Mesodermal cell (in vitro differentiated cells): ENCODE results near the gene PIGS.

ENCODE experiments used
- H3K27ac ChIP-seq: 2 replicates; pipeline ENCODE4 v1.7.0; 2013; ENCODE audit warnings: mild to moderate bottlenecking, low read depth, low read length, moderate library complexity; ENCODE audit not compliant: severe bottlenecking
- H3K36me3 ChIP-seq: 2 replicates; pipeline ENCODE4 v1.7.1; 2013; ENCODE audit warnings: mild to moderate bottlenecking, low read length, moderate library complexity; ENCODE audit not compliant: control insufficient read depth, insufficient read depth
- H3K4me1 ChIP-seq: one replicate; pipeline ENCODE4 v1.7.1; 2013; ENCODE audit warnings: mild to moderate bottlenecking, low read length; ENCODE audit not compliant: insufficient read depth, control insufficient read depth, poor library complexity, severe bottlenecking
- H3K4me3 ChIP-seq: 2 replicates; pipeline ENCODE4 v1.7.0; 2013; ENCODE audit warnings: low read length, control low read depth, mild to moderate bottlenecking; ENCODE audit not compliant: insufficient read depth, poor library complexity, severe bottlenecking; ENCODE audit errors: extremely low read depth
- H3K9me3 ChIP-seq: 2 replicates; pipeline ENCODE4 v1.7.1; 2013; ENCODE audit warnings: mild to moderate bottlenecking, low read length, moderate library complexity; ENCODE audit not compliant: control insufficient read depth
- WGBS, 2 experiments: methylation state at CpG; one replicate each; pipeline ENCODE4 v1.1.5; 2013; ENCODE audit warnings: missing lambda C conversion rate in 2 of 2; ENCODE audit not compliant: insufficient coverage in 2 of 2; 5-methylcytosine and 5-hydroxymethylcytosine counted together

The PIGS gene

GRCh38 chr17:28518578-28518977, 52.7 kb downstream of the PIGS start:
- Histone ChIP-seq H3K4me1 (no peaks in the 10 kb centered on the region), H3K9me3 (peaks cover 4% of the 10 kb centered on the region), H3K27ac (no peak overlapping the region), H3K36me3 (no peaks in the 10 kb centered on the region), H3K4me3 (no peak overlapping the region)
- 83% methylated on average over 4 of the region's 7 CpGs for WGBS, 2 experiments

GRCh38 chr17:28518132-28518531, 53.2 kb downstream of the PIGS start:
- 89 to 96% methylated on average over 4 of the region's 6 CpGs for WGBS, 2 experiments
- Histone ChIP-seq H3K36me3 (no peaks in the 10 kb centered on the region), H3K4me1 (no peaks in the 10 kb centered on the region), H3K9me3 (peaks cover 4% of the 10 kb centered on the region), H3K4me3 (no peak overlapping the region), H3K27ac (no peak overlapping the region)

GRCh38 chr17:28515518-28515917, 55.8 kb downstream of the PIGS start:
- H3K36me3 ChIP-seq = no peaks in the 10 kb centered on the region
- peaks cover 4% of the 10 kb centered on the region for H3K9me3 ChIP-seq
- H3K4me3 ChIP-seq = no peak overlapping the region
- no peaks in the 10 kb centered on the region for H3K4me1 ChIP-seq
- 88 to 100% methylated on average over 1 of the region's 1 CpG for WGBS, 2 experiments
- H3K27ac ChIP-seq = no peak overlapping the region

GRCh38 chr17:28514561-28515002, 56.7 kb downstream of the PIGS start:
- Histone ChIP-seq H3K27ac (no peak overlapping the region), H3K4me1 (no peaks in the 10 kb centered on the region), H3K4me3 (no peak overlapping the region), H3K36me3 (no peaks in the 10 kb centered on the region), H3K9me3 (peaks cover 4% of the 10 kb centered on the region)
- WGBS, 2 experiments = 86 to 88% methylated on average over 8 to 9 of the region's 16 CpGs

- no peaks in the 10 kb centered on the region for H3K36me3 ChIP-seq
- no peak overlapping the region for H3K4me3 ChIP-seq
- 77 to 80% methylated on average over 6 to 7 of the region's 7 CpGs for WGBS, 2 experiments
- H3K9me3 ChIP-seq = peaks cover 4% of the 10 kb centered on the region
- no peaks in the 10 kb centered on the region for H3K4me1 ChIP-seq
- no peak overlapping the region for H3K27ac ChIP-seq
Observed at GRCh38 chr17:28513476-28513875, 57.8 kb downstream of the PIGS start.

- no peak overlapping the region for H3K4me3 ChIP-seq
- H3K9me3 ChIP-seq = peaks cover 4% of the 10 kb centered on the region
- no peak overlapping the region for H3K27ac ChIP-seq
- WGBS, 2 experiments = 75 to 100% methylated on average over 1 of the region's 3 CpGs
- no peaks in the 10 kb centered on the region for H3K36me3 ChIP-seq
- no peaks in the 10 kb centered on the region for H3K4me1 ChIP-seq
Observed at GRCh38 chr17:28511858-28512461, 59.4 kb downstream of the PIGS start.

GRCh38 chr17:28509789-28510188, 61.5 kb downstream of the PIGS start:
- WGBS, 2 experiments = 72 to 88% methylated on average over 5 to 7 of the region's 7 CpGs
- no peaks in the 10 kb centered on the region for H3K9me3 ChIP-seq
- no peaks in the 10 kb centered on the region for H3K36me3 ChIP-seq
- no peak overlapping the region for H3K27ac ChIP-seq
- H3K4me1 ChIP-seq = no peaks in the 10 kb centered on the region
- no peak overlapping the region for H3K4me3 ChIP-seq

GRCh38 chr17:28508211-28508724, 63.1 kb downstream of the PIGS start:
- Histone ChIP-seq H3K9me3 (no peaks in the 10 kb centered on the region), H3K27ac (no peak overlapping the region), H3K4me3 (no peak overlapping the region), H3K36me3 (no peaks in the 10 kb centered on the region), H3K4me1 (no peaks in the 10 kb centered on the region)
- 80 to 87% methylated on average over 8 to 10 of the region's 11 CpGs for WGBS, 2 experiments

- no peaks in the 10 kb centered on the region for H3K4me1 ChIP-seq
- H3K9me3 ChIP-seq = no peaks in the 10 kb centered on the region
- no peaks in the 10 kb centered on the region for H3K36me3 ChIP-seq
- H3K4me3 ChIP-seq = no peak overlapping the region
- no peak overlapping the region for H3K27ac ChIP-seq
- 84 to 86% methylated on average over 18 to 21 of the region's 24 CpGs for WGBS, 2 experiments
Observed at GRCh38 chr17:28507567-28508203, 63.6 kb downstream of the PIGS start.

GRCh38 chr17:28506763-28507487, 64.4 kb downstream of the PIGS start:
- no peaks in the 10 kb centered on the region for H3K9me3 ChIP-seq
- no peak overlapping the region for H3K27ac ChIP-seq
- no peak overlapping the region for H3K4me3 ChIP-seq
- H3K36me3 ChIP-seq = no peaks in the 10 kb centered on the region
- WGBS, 2 experiments = 92 to 93% methylated on average over 4 to 5 of the region's 14 CpGs
- no peaks in the 10 kb centered on the region for H3K4me1 ChIP-seq
